Gastroesophageal sphincter (tissue), 3 donors: Measurements from ENCODE around the gene CHST8.
"Not testable (repeated sequence)": the region's sequence is repeated elsewhere in the genome, so short reads cannot be mapped to it uniquely, and the experiment has no call there.

Source experiments
- POLR2A ChIP-seq, 2 donors: fragments of 450-650 bp; IDR thresholded peaks; one replicate each; pipeline ENCODE4 v1.6.1; 2017; ENCODE audit warnings: antibody characterized with exemption in 2 of 2, mild to moderate bottlenecking in 2 of 2, moderate library complexity in 1 of 2
- TF ChIP-seq, protein P1 (sequence below), 4 experiments: fragments of 200-600 bp in 2 of 4; fragments of 450-650 bp in 2 of 4; sonication (generic) in 1 of 4; IDR thresholded peaks; one replicate each; pipeline ENCODE4 v1.5.1; 2017 to 2019; ENCODE audit warnings: antibody characterized with exemption in 4 of 4, mild to moderate bottlenecking in 2 of 4, moderate library complexity in 2 of 4

DNA sequence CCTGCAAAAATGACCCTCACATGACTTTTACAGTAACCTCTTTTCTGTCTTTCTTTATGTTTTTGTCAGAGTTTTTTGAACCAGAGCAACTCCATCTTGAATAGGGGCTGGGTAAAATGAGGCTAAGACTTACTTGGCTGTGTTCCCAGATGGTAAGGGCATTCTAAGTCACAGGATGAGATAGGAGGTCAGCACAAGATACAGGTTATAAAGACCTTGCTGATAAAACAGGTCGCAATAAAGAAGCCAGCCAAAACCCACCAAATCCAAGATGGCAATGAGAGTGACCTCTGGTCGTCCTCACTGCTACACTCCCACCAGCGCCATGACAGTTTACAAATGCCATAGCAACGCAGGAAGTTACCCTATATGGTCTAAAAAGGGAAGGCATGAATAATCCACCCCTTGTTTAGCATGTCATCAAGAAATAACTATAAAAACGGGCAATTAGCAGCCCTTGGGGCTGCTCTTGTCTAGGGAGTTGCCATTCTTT lies 15.9 kb upstream of the CHST8 start:
- TF ChIP-seq POLR2A (IDR thresholded peaks at IDR 0.05) = not testable (repeated sequence)
- TF ChIP-seq, protein P1, sequence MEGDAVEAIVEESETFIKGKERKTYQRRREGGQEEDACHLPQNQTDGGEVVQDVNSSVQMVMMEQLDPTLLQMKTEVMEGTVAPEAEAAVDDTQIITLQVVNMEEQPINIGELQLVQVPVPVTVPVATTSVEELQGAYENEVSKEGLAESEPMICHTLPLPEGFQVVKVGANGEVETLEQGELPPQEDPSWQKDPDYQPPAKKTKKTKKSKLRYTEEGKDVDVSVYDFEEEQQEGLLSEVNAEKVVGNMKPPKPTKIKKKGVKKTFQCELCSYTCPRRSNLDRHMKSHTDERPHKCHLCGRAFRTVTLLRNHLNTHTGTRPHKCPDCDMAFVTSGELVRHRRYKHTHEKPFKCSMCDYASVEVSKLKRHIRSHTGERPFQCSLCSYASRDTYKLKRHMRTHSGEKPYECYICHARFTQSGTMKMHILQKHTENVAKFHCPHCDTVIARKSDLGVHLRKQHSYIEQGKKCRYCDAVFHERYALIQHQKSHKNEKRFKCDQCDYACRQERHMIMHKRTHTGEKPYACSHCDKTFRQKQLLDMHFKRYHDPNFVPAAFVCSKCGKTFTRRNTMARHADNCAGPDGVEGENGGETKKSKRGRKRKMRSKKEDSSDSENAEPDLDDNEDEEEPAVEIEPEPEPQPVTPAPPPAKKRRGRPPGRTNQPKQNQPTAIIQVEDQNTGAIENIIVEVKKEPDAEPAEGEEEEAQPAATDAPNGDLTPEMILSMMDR (IDR thresholded peaks at IDR 0.05) = not testable (repeated sequence)
